ENCODE data around the gene TSFM. TPM values are rescaled to one million over a fixed set of nuclear protein-coding genes. Genes with fewer than 3 reads are reported as not detected.

TSFM gene
- total RNA-seq, 4 donors from 2014 or later = 9.4 to 21.2 (median 13.7) TPM

GRCh38 chr12:57736741-57737466 is 45.7 kb upstream of the TSFM start:
- H3K27ac ChIP-seq = no peak overlapping the region
- H3K36me3 ChIP-seq = peaks cover 0 to 6% (median 0%) of the 10 kb centered on the region in 3 donors
- H3K9me3 ChIP-seq = no peaks in the 10 kb centered on the region
- H3K4me1 ChIP-seq = peaks cover 0 to 32% (median 15%) of the 10 kb centered on the region in 4 donors
- no peak overlapping the region for H3K4me3 ChIP-seq
- DNase-seq = no peak
- no peak for TF ChIP-seq CTCF (IDR thresholded peaks at IDR 0.05)
- TF ChIP-seq POLR2A (IDR thresholded peaks at IDR 0.05) = no peak
- peaks cover 0 to 50% of the 10 kb centered on the region in 2 donors for H3K27me3 ChIP-seq

DNA sequence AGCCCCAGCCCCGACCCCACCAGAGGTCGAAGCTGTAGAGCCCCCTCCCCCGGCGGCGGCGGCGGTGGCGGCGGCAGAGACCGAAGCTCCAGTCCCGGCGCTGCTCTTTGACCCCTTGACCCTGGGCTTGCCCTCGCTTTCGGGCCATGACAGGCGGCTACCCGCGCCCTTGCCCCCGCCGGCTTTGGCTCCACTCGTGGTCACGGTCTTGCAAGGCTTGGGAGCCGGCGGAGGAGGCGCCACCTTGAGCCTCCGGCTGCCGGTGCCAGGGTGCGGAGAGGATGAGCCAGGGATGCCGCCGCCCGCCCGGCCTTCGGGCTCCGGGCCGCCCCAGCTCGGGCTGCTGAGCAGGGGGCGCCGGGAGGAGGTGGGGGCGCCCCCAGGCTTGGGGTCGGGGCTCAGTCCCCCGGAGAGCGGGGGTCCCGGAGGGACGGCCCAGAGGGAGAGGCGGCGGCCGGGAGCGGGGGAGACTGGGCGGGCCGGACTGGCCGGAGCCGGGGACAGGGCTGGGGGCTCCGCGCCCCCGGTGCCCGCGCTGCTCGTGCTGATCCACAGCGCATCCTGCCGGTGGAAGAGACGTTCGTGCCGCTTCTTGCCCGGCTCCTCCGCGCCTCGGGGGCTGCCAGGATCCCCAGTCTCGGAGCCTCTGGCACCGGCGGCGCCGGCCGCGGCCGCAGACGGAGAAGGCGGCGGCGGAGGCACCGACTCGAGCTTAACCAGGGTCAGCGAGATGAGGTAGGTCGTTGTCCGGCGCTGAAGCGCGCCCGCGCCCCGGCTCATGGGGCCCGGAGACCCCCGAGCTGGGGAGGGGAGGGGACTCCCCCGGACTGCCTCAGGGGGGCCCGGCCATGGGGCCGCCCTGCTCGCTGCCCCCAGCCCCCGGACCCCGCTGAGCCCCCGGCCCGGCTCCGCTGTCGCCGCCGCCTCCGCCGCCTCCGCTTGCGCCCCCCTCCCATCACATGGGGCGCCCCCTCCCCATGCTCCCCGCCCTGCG is 44.8 kb upstream of the TSFM start:
- H3K27me3 ChIP-seq = peaks cover 0 to 50% of the 10 kb centered on the region in 2 donors
- H3K4me1 ChIP-seq = peaks cover 0 to 32% (median 20%) of the 10 kb centered on the region in 4 donors
- TF ChIP-seq POLR2A (IDR thresholded peaks at IDR 0.05) (no peak), CTCF (IDR thresholded peaks at IDR 0.05) (no peak)
- no peak overlapping the region for H3K27ac ChIP-seq
- peak in 1 of 3 donors; percentile 46 for DNase-seq
- H3K4me3 ChIP-seq = peak overlapping the region in 3 of 4 donors; percentile 12 to 36 (median 34)
- H3K36me3 ChIP-seq = peaks cover 0 to 6% (median 0%) of the 10 kb centered on the region in 3 donors
- H3K9me3 ChIP-seq = no peaks in the 10 kb centered on the region

DNA sequence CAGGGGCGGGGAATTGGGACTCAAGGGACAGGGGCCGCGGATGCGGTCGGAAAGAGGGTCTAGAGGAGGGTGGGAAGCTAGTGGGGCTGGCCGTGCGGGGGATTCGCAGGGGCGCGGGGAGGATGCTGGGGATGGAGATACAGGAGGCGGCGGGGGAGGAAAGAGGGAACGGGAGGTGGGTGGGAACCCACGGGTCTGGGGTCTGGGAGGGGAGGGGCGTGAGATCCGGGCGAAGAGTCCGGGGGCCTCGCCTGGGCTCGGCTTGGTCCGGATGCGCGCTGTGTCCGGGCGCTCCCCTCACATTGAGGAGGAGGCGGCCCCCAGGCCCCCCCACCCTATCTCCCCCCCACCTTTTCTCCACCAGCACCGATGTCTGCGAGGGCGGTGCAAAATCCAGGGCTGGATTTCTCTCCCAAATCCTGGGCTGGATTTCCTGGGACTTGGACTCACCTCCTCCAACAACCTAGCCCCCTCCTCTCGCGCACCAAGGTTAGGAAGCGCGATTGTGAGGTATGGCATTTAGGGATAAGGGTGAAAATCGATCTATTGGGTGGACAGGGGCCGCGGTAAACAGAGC is 43.8 kb upstream of the TSFM start, which contains the start of gene AGAP2:
Gene AGAP2 (minus strand): TSS at position 82 of the 577 bp plus-strand sequence. CDS start 496 bp downstream, outside the sequence.
- no peak for DNase-seq
- Histone ChIP-seq H3K9me3 (no peaks in the 10 kb centered on the region), H3K27me3 (peaks cover 0 to 50% of the 10 kb centered on the region in 2 donors), H3K4me1 (peaks cover 0 to 32% (median 20%) of the 10 kb centered on the region in 4 donors), H3K4me3 (peak within 1 kb of the TSS in 3 of 4 donors; percentile 12 to 36 (median 34)), H3K27ac (no peak within 1 kb of the TSS), H3K36me3 (no peaks in the 10 kb centered on the region)
- no peak for TF ChIP-seq POLR2A (IDR thresholded peaks at IDR 0.05)
- TF ChIP-seq CTCF (IDR thresholded peaks at IDR 0.05) = no peak

- Histone ChIP-seq H3K27me3 (peaks cover 0 to 50% of the 10 kb centered on the region in 2 donors), H3K27ac (no peak overlapping the region), H3K4me3 (no peak overlapping the region), H3K36me3 (no peaks in the 10 kb centered on the region), H3K9me3 (no peaks in the 10 kb centered on the region), H3K4me1 (peaks cover 0 to 32% (median 20%) of the 10 kb centered on the region in 4 donors)
- DNase-seq = no peak
- TF ChIP-seq POLR2A (IDR thresholded peaks at IDR 0.05) (no peak), CTCF (IDR thresholded peaks at IDR 0.05) (no peak)
Measured at GRCh38 chr12:57739387-57739786, 43.2 kb upstream of the TSFM start.

GRCh38 chr12:57739914-57740538 is 42.6 kb upstream of the TSFM start:
- H3K4me3 ChIP-seq = no peak overlapping the region
- H3K27ac ChIP-seq = no peak overlapping the region
- H3K4me1 ChIP-seq = peaks cover 0 to 32% (median 20%) of the 10 kb centered on the region in 4 donors
- H3K9me3 ChIP-seq = no peaks in the 10 kb centered on the region
- peaks cover 0 to 44% of the 10 kb centered on the region in 2 donors for H3K27me3 ChIP-seq
- DNase-seq = no peak
- TF ChIP-seq POLR2A (IDR thresholded peaks at IDR 0.05) (no peak), CTCF (IDR thresholded peaks at IDR 0.05) (no peak)
- no peaks in the 10 kb centered on the region for H3K36me3 ChIP-seq
